ENCODE data around the gene GPR161. TPM values are rescaled to one million over a fixed set of nuclear protein-coding genes. Genes with fewer than 3 reads are reported as not detected.

Gene GPR161
- total and polyA plus RNA-seq, 10 of the 15 experiments (the other 5 are each of a cell fraction or from before 2014, with no cell fraction given), result 0.07 to 0.49 (median 0.34) TPM; not detected in 2

GRCh38 chr1:168102487-168102886 is 34.2 kb downstream of the GPR161 start:
- ChIA-PET POLR2A (no interaction called here), RAD21 (ENCODE audit: unreplicated experiment) (interaction anchor here (1.3 kb wide), 1 partner anchor 133 kb away, joined by 3 read pairs; no protein-coding TSS in a partner anchor)
- in situ Hi-C loops (cut with MboI), result no loop called here

GRCh38 chr1:168101336-168101735 is 35.4 kb downstream of the GPR161 start:
- FAIRE-seq, result no peak
- POLR2A ChIA-PET, result no interaction called here

More at GRCh38 chr1:168102487-168102886, 34.2 kb downstream of the GPR161 start:
- ATAC-seq, result no peak
- H3K27ac ChIP-seq (ENCODE audit: control insufficient read depth, insufficient read depth), result no peak overlapping the region
- no peaks in the 10 kb centered on the region for H3K36me3 ChIP-seq (ENCODE audit: control insufficient read depth in 2 of 2, insufficient read depth in 2 of 2, low read length in 1 of 2)
- intact Hi-C loops (cut with micrococcal nuclease; ENCODE audit: unreplicated experiment), result no loop called here
- H3K9me3 ChIP-seq (replicated peaks; ENCODE audit: control insufficient read depth, insufficient read depth, low read length), result no peaks in the 10 kb centered on the region
- H4K20me1 ChIP-seq (ENCODE audit: control insufficient read depth, insufficient read depth), result no peaks in the 10 kb centered on the region
- no peaks in the 10 kb centered on the region; a peak in 1 of 4 replicates for H3K27me3 ChIP-seq (replicated peaks in 1 of 2; ENCODE audit: control insufficient read depth in 2 of 2, insufficient read depth in 2 of 2, low read length in 1 of 2)
- 0% methylated on average over 1 of the region's 1 CpG for WGBS (ENCODE audit: insufficient coverage, insufficient replicate concordance, low lambda C conversion rate, missing lambda C conversion rate)
- SMC1A ChIA-PET (ENCODE audit: uncharacterized antibody, unreplicated experiment), result no interaction called here
- H2AFZ ChIP-seq (ENCODE audit: control insufficient read depth, low read depth, low read length), result no peak overlapping the region
- H3K79me2 ChIP-seq (ENCODE audit: control insufficient read depth, insufficient read depth, low read length), result no peaks in the 10 kb centered on the region
- no peak for DNase-seq (ENCODE audit: low read depth, low spot score)
- no TSS peak for BruUV-seq (replicated peaks)
- H3K4me1 ChIP-seq (ENCODE audit: control insufficient read depth, insufficient read depth, low read length), result no peaks in the 10 kb centered on the region
- TF ChIP-seq KDM1A (IDR thresholded peaks at IDR 0.05; ENCODE audit: borderline replicate concordance) (no peak), TCF7 (IDR thresholded peaks at IDR 0.05; ENCODE audit: borderline replicate concordance) (no peak), CBFB (IDR thresholded peaks at IDR 0.05; ENCODE audit: low read depth) (no peak), PML (IDR thresholded peaks at IDR 0.05; ENCODE audit: low read length) (no peak)
- no peak overlapping the region for H3K4me3 ChIP-seq
- no peak overlapping the region for H3K9ac ChIP-seq (ENCODE audit: control insufficient read depth, insufficient read depth, low read length)
- FAIRE-seq, result no peak
- no peak overlapping the region for H3K4me2 ChIP-seq (ENCODE audit: control insufficient read depth, insufficient read depth)
- CTCF ChIA-PET, result interaction anchor here (1.1 to 2.2 kb wide), 3 partner anchors 17 to 43 kb away, joined by 3 to 11 read pairs (median 3); no protein-coding TSS in a partner anchor

More at GRCh38 chr1:168101336-168101735, 35.4 kb downstream of the GPR161 start:
- ChIA-PET CTCF (interaction anchor here (1.1 to 2.2 kb wide), 2 partner anchors 16 to 18 kb away, joined by 3 to 11 read pairs; no protein-coding TSS in a partner anchor), SMC1A (ENCODE audit: uncharacterized antibody, unreplicated experiment) (interaction anchor here (0.7 kb wide), 1 partner anchor 43 kb away, joined by 3 read pairs; no protein-coding TSS in a partner anchor), RAD21 (ENCODE audit: unreplicated experiment) (no interaction called here)
- WGBS (ENCODE audit: insufficient coverage, insufficient replicate concordance, low lambda C conversion rate, missing lambda C conversion rate), result 32% methylated on average over 8 of the region's 8 CpGs
- H3K9me3 ChIP-seq (replicated peaks; ENCODE audit: control insufficient read depth, insufficient read depth, low read length), result no peaks in the 10 kb centered on the region
- no peaks in the 10 kb centered on the region for H3K4me1 ChIP-seq (ENCODE audit: control insufficient read depth, insufficient read depth, low read length)
- no TSS peak for BruUV-seq (replicated peaks)
- in situ Hi-C loops (cut with MboI), result no loop called here
- DNase-seq (ENCODE audit: low read depth, low spot score), result no peak
- no peak overlapping the region for H2AFZ ChIP-seq (ENCODE audit: control insufficient read depth, low read depth, low read length)
- no peaks in the 10 kb centered on the region for H3K36me3 ChIP-seq (ENCODE audit: control insufficient read depth in 2 of 2, insufficient read depth in 2 of 2, low read length in 1 of 2)
- no peaks in the 10 kb centered on the region; a peak in 1 of 4 replicates for H3K27me3 ChIP-seq (replicated peaks in 1 of 2; ENCODE audit: control insufficient read depth in 2 of 2, insufficient read depth in 2 of 2, low read length in 1 of 2)
- ATAC-seq, result no peak
- no peak overlapping the region for H3K9ac ChIP-seq (ENCODE audit: control insufficient read depth, insufficient read depth, low read length)
- no peak for TF ChIP-seq ZBTB4 (CRISPR knock-in tag; IDR thresholded peaks at IDR 0.05)
- no peak for TF ChIP-seq EED (IDR thresholded peaks at IDR 0.05; ENCODE audit: low read depth)
- no peak for TF ChIP-seq IKZF1 (conservative IDR thresholded peaks at IDR 0.05)
- intact Hi-C loops (cut with micrococcal nuclease; ENCODE audit: unreplicated experiment), result no loop called here
- H3K4me3 ChIP-seq, result no peak overlapping the region
- H3K79me2 ChIP-seq (ENCODE audit: control insufficient read depth, insufficient read depth, low read length), result no peaks in the 10 kb centered on the region
- H3K27ac ChIP-seq (ENCODE audit: control insufficient read depth, insufficient read depth), result no peak overlapping the region
- no peaks in the 10 kb centered on the region for H4K20me1 ChIP-seq (ENCODE audit: control insufficient read depth, insufficient read depth)
- no peak overlapping the region for H3K4me2 ChIP-seq (ENCODE audit: control insufficient read depth, insufficient read depth)
